Measurements from ENCODE around the gene VPS4A. TPM values are rescaled to one million over a fixed set of nuclear protein-coding genes. Genes with fewer than 3 reads are reported as not detected.
A peak's percentile ranks its signal among the peaks of the same experiment; 100 is the strongest.

The VPS4A gene
- total and polyA plus RNA-seq, 8 donors: 4.1 to 51.0 (median 31.0) TPM

- no peaks in the 10 kb centered on the region for H3K9me3 ChIP-seq
- intact Hi-C loops (cut with DNase I; ENCODE audit: low total_unique reads): no loop called here
- no peaks in the 10 kb centered on the region for H3K27me3 ChIP-seq
- TF ChIP-seq POLR2A (IDR thresholded peaks at IDR 0.05): no peak
- TF ChIP-seq EP300 (IDR thresholded peaks at IDR 0.05): no peak
- peak in 5 of 7 experiments; percentile 85 to 94 (median 86) for TF ChIP-seq CTCF (IDR thresholded peaks at IDR 0.05)
- TF ChIP-seq POLR2AphosphoS5 (IDR thresholded peaks at IDR 0.05): peak; percentile 80 to 94 (median 81)
- H3K36me3 ChIP-seq: peaks cover 17 to 59% (median 58%) of the 10 kb centered on the region in 4 donors
- DNase-seq: peak; percentile 96 to 99
- peaks cover 21 to 52% (median 37%) of the 10 kb centered on the region in 4 donors for H3K4me1 ChIP-seq
- peak within 1 kb of the TSS; percentile 80 to 93 (median 90) for H3K27ac ChIP-seq
- peak within 1 kb of the TSS; percentile 69 to 98 (median 82) for H3K4me3 ChIP-seq
- WGBS, 5 donors: 0 to 1% (median 0%) methylated on average over 75 to 77 of the region's 77 CpGs
Measured at GRCh38 chr16:69339289-69340094, 28.3 kb downstream of the VPS4A start, which contains the start of the genes COG8 and NIP7. TSS of gene COG8 (minus strand) at chr16:69339564. CDS start at chr16:69339552, 12 bp downstream. TSS of gene NIP7 (plus strand) at chr16:69339772. CDS start at chr16:69339830, 58 bp downstream.

- H3K4me1 ChIP-seq: peaks cover 21 to 50% (median 37%) of the 10 kb centered on the region in 4 donors
- DNase-seq: peak in 1 of 2 donors; percentile 21
- H3K4me3 ChIP-seq: peak overlapping the region; percentile 69 to 98 (median 82)
- 5 to 8% (median 6%) methylated on average over 14 to 16 of the region's 16 CpGs for WGBS, 5 donors
- H3K36me3 ChIP-seq: peaks cover 10 to 59% (median 54%) of the 10 kb centered on the region in 4 donors
- H3K27ac ChIP-seq: peak overlapping the region; percentile 80 to 93 (median 90)
- intact Hi-C loops (cut with DNase I; ENCODE audit: low total_unique reads): no loop called here
- no peaks in the 10 kb centered on the region for H3K9me3 ChIP-seq
- no peaks in the 10 kb centered on the region for H3K27me3 ChIP-seq
- TF ChIP-seq POLR2A (IDR thresholded peaks at IDR 0.05) (no peak), CTCF (IDR thresholded peaks at IDR 0.05) (no peak), POLR2AphosphoS5 (IDR thresholded peaks at IDR 0.05) (no peak), EP300 (IDR thresholded peaks at IDR 0.05) (no peak)
Measured at GRCh38 chr16:69340095-69340644, 29.0 kb downstream of the VPS4A start.

- Histone ChIP-seq H3K9me3 (no peaks in the 10 kb centered on the region), H3K27me3 (no peaks in the 10 kb centered on the region), H3K27ac (no peak overlapping the region), H3K36me3 (peaks cover 9 to 56% (median 47%) of the 10 kb centered on the region in 4 donors), H3K4me3 (no peak overlapping the region), H3K4me1 (peaks cover 10 to 35% (median 20%) of the 10 kb centered on the region in 4 donors)
- DNase-seq: no peak
- WGBS, 5 donors: 86 to 96% (median 92%) methylated on average over 5 of the region's 5 CpGs
- intact Hi-C loops (cut with DNase I; ENCODE audit: low total_unique reads): no loop called here
- no peak for TF ChIP-seq POLR2A (IDR thresholded peaks at IDR 0.05)
- no peak for TF ChIP-seq EP300 (IDR thresholded peaks at IDR 0.05)
- TF ChIP-seq CTCF (IDR thresholded peaks at IDR 0.05): no peak
- no peak for TF ChIP-seq POLR2AphosphoS5 (IDR thresholded peaks at IDR 0.05)
Measured at GRCh38 chr16:69344171-69344570, 33.0 kb downstream of the VPS4A start.

GRCh38 chr16:69345923-69346322 lies 34.8 kb downstream of the VPS4A start:
- no peak for DNase-seq
- Histone ChIP-seq H3K9me3 (no peaks in the 10 kb centered on the region), H3K4me1 (peaks cover 2 to 39% (median 20%) of the 10 kb centered on the region in 4 donors), H3K27ac (no peak overlapping the region), H3K36me3 (peaks cover 9 to 66% (median 57%) of the 10 kb centered on the region in 4 donors), H3K4me3 (no peak overlapping the region), H3K27me3 (no peaks in the 10 kb centered on the region)
- WGBS, 5 donors: 69 to 80% (median 71%) methylated on average over 4 of the region's 4 CpGs
- TF ChIP-seq EP300 (IDR thresholded peaks at IDR 0.05) (no peak), POLR2A (IDR thresholded peaks at IDR 0.05) (no peak), POLR2AphosphoS5 (IDR thresholded peaks at IDR 0.05) (no peak), CTCF (IDR thresholded peaks at IDR 0.05) (no peak)
- intact Hi-C loops (cut with DNase I; ENCODE audit: low total_unique reads): no loop called here

Data from stomach (tissue), 9 donors.